Neural progenitor cell (in vitro differentiated cells): ENCODE data around the gene PTGER1. TPM values are rescaled to one million over a fixed set of nuclear protein-coding genes. Genes with fewer than 3 reads are reported as not detected.
"Not testable (repeated sequence)": the region's sequence is repeated elsewhere in the genome, so short reads cannot be mapped to it uniquely, and the experiment has no call there.

ENCODE experiments used
- DNase-seq: peaks from one replicate; pipeline ENCODE4 v3.0.0-alpha.2; 2016; ENCODE audit warnings: low spot score
- H2AFZ ChIP-seq: fragments of 200-600 bp; sonication (generic); replicated peaks from 2 replicates; pipeline ENCODE4 v1.6.1; 2016; ENCODE audit warnings: antibody characterized with exemption
- H3F3A ChIP-seq: fragments of 200-600 bp; sonication (generic); 2 replicates; pipeline ENCODE4 v1.6.1; 2016; ENCODE audit warnings: antibody characterized with exemption, low read depth
- H3K27ac ChIP-seq: fragments of 200-600 bp; sonication (generic); 2 replicates; pipeline ENCODE4 v1.5.1; 2016; ENCODE audit warnings: mild to moderate bottlenecking
- H3K27me3 ChIP-seq: fragments of 200-600 bp; sonication (generic); 2 replicates; pipeline ENCODE4 v1.6.1; 2016; ENCODE audit warnings: mild to moderate bottlenecking, moderate library complexity
- H3K36me3 ChIP-seq: fragments of 200-600 bp; sonication (generic); 2 replicates; pipeline ENCODE4 v1.5.1; 2016
- H3K4me1 ChIP-seq: fragments of 200-600 bp; sonication (generic); 2 replicates; pipeline ENCODE4 v1.6.1; 2016; ENCODE audit warnings: mixed run types
- H3K4me2 ChIP-seq: fragments of 200-600 bp; sonication (generic); 2 replicates; pipeline ENCODE4 v1.6.1; 2016
- H3K4me3 ChIP-seq: fragments of 200-600 bp; sonication (generic); 2 replicates; pipeline ENCODE4 v1.5.1; 2016
- H3K79me2 ChIP-seq: fragments of 200-600 bp; sonication (generic); 2 replicates; pipeline ENCODE4 v1.6.1; 2016; ENCODE audit warnings: low read depth
- H3K9ac ChIP-seq: fragments of 200-600 bp; sonication (generic); 2 replicates; pipeline ENCODE4 v1.6.1; 2016
- H3K9me3 ChIP-seq: fragments of 200-600 bp; sonication (generic); 2 replicates; pipeline ENCODE4 v1.5.1; 2016; ENCODE audit warnings: low read depth
- H4K20me1 ChIP-seq: fragments of 200-600 bp; sonication (generic); 2 replicates; pipeline ENCODE4 v1.6.1; 2016; ENCODE audit warnings: low read depth
- H3K27ac Mint-ChIP-seq: 3 replicates; pipeline ENCODE4 v1.8.0; 2021; ENCODE audit warnings: mixed read lengths
- H3K27me3 Mint-ChIP-seq: 2 replicates; pipeline ENCODE4 v1.8.0; 2022; ENCODE audit warnings: low read depth, mild to moderate bottlenecking, inconsistent platforms, moderate library complexity, mixed read lengths; ENCODE audit not compliant: insufficient read depth
- H3K36me3 Mint-ChIP-seq: 3 replicates; pipeline ENCODE4 v1.8.0; 2021; ENCODE audit warnings: mixed read lengths
- H3K4me1 Mint-ChIP-seq: 3 replicates; pipeline ENCODE4 v1.8.0; 2021; ENCODE audit warnings: mixed read lengths
- H3K4me3 Mint-ChIP-seq: 3 replicates; pipeline ENCODE4 v1.8.0; 2021; ENCODE audit warnings: mild to moderate bottlenecking, moderate library complexity, mixed read lengths
- H3K9me3 Mint-ChIP-seq: 3 replicates; pipeline ENCODE4 v1.8.0; 2020; ENCODE audit warnings: mixed read lengths
- EZH2 ChIP-seq: fragments of 200-600 bp; sonication (generic); IDR thresholded peaks from 2 replicates; pipeline ENCODE4 v1.6.1; 2017; ENCODE audit warnings: antibody characterized with exemption, mild to moderate bottlenecking, moderate library complexity
- EZH2phosphoT487 ChIP-seq: fragments of 200-600 bp; sonication (generic); IDR thresholded peaks from 2 replicates; pipeline ENCODE4 v1.6.1; 2017; ENCODE audit warnings: antibody characterized with exemption
- total RNA-seq: library from RNA; depleted of rRNA; stranded (reverse); fragments of >200 nt; gene quantifications from 2 replicates; pipeline ENCODE4 v1.2.3, GENCODE V29; 2015; ENCODE audit warnings: low replicate concordance
- TF ChIP-seq, protein P1 (sequence below): fragments of 200-600 bp; sonication (generic); IDR thresholded peaks from 2 replicates; pipeline ENCODE4 v1.5.1; 2017; ENCODE audit warnings: antibody characterized with exemption, mild to moderate bottlenecking

The PTGER1 gene
- total RNA-seq, 1 donor from 2014 or later: not detected

GRCh38 chr19:14460935-14461334, 14.2 kb downstream of the PTGER1 start:
- no peaks in the 10 kb centered on the region for H4K20me1 ChIP-seq
- H3K9me3 ChIP-seq: no peaks in the 10 kb centered on the region
- H3K4me1 ChIP-seq: no peaks in the 10 kb centered on the region
- H3K9me3 Mint-ChIP-seq: no peaks in the 10 kb centered on the region
- no peaks in the 10 kb centered on the region for H3K36me3 ChIP-seq
- H3K4me2 ChIP-seq: no peak overlapping the region
- H3K4me3 Mint-ChIP-seq: no peak overlapping the region
- H3K27ac Mint-ChIP-seq: no peak overlapping the region
- H3K27me3 Mint-ChIP-seq: peaks cover 3% of the 10 kb centered on the region
- no peaks in the 10 kb centered on the region for H3F3A ChIP-seq
- H3K79me2 ChIP-seq: no peaks in the 10 kb centered on the region
- no peak overlapping the region for H3K27ac ChIP-seq
- H3K9ac ChIP-seq: no peak overlapping the region
- no peak overlapping the region for H2AFZ ChIP-seq
- H3K4me3 ChIP-seq: no peak overlapping the region
- no peaks in the 10 kb centered on the region for H3K4me1 Mint-ChIP-seq
- TF ChIP-seq EZH2phosphoT487 (no peak), EZH2 (no peak)
- TF ChIP-seq, protein P1, sequence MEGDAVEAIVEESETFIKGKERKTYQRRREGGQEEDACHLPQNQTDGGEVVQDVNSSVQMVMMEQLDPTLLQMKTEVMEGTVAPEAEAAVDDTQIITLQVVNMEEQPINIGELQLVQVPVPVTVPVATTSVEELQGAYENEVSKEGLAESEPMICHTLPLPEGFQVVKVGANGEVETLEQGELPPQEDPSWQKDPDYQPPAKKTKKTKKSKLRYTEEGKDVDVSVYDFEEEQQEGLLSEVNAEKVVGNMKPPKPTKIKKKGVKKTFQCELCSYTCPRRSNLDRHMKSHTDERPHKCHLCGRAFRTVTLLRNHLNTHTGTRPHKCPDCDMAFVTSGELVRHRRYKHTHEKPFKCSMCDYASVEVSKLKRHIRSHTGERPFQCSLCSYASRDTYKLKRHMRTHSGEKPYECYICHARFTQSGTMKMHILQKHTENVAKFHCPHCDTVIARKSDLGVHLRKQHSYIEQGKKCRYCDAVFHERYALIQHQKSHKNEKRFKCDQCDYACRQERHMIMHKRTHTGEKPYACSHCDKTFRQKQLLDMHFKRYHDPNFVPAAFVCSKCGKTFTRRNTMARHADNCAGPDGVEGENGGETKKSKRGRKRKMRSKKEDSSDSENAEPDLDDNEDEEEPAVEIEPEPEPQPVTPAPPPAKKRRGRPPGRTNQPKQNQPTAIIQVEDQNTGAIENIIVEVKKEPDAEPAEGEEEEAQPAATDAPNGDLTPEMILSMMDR: no peak
- DNase-seq: no peak
- H3K27me3 ChIP-seq: no peaks in the 10 kb centered on the region
- peaks cover 7% of the 10 kb centered on the region for H3K36me3 Mint-ChIP-seq

DNA sequence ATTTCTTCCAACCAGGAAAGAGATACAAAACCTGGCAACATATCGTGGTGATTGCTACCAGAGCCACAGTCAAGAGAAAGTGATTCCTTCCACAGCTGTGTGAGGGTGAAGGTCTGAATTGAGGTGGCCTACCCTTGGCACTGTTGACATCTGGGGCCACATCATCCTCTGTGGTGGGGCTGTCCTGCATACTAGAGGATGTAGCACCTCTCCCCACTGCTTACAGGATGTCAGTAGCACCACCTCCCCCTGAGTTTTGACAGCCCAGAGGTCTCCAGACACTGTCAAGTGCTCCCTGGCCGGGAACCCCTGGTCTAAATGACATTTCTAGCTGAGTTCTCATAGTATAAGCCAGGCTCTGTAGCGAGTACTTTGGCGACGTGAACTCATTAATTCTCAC, 15.5 kb downstream of the PTGER1 start:
- no peaks in the 10 kb centered on the region for H3K27me3 ChIP-seq
- H3K4me3 Mint-ChIP-seq: peak overlapping the region; percentile 48
- H3K4me1 ChIP-seq: no peaks in the 10 kb centered on the region
- H3K9ac ChIP-seq: no peak overlapping the region
- no peaks in the 10 kb centered on the region for H3K9me3 ChIP-seq
- peaks cover 3% of the 10 kb centered on the region for H3K27me3 Mint-ChIP-seq
- no peaks in the 10 kb centered on the region for H3F3A ChIP-seq
- no peaks in the 10 kb centered on the region for H3K9me3 Mint-ChIP-seq
- H4K20me1 ChIP-seq: no peaks in the 10 kb centered on the region
- H3K36me3 ChIP-seq: no peaks in the 10 kb centered on the region
- TF ChIP-seq, protein P1: no peak
- no peak for TF ChIP-seq EZH2phosphoT487
- TF ChIP-seq EZH2: no peak
- no peak overlapping the region for H2AFZ ChIP-seq
- H3K27ac Mint-ChIP-seq: no peak overlapping the region
- DNase-seq: no peak
- peaks cover 4% of the 10 kb centered on the region for H3K36me3 Mint-ChIP-seq
- no peak overlapping the region for H3K27ac ChIP-seq
- no peaks in the 10 kb centered on the region for H3K4me1 Mint-ChIP-seq
- H3K4me3 ChIP-seq: no peak overlapping the region
- no peak overlapping the region for H3K4me2 ChIP-seq
- no peaks in the 10 kb centered on the region for H3K79me2 ChIP-seq

- H3K9ac ChIP-seq, H3K36me3 ChIP-seq, H3K79me2 ChIP-seq, H3K4me1 ChIP-seq, H2AFZ ChIP-seq, H3K27ac Mint-ChIP-seq, H3K9me3 ChIP-seq, H3K4me3 ChIP-seq, H3K27me3 Mint-ChIP-seq, H3K27ac ChIP-seq, H3K4me2 ChIP-seq, DNase-seq, H3K4me1 Mint-ChIP-seq, H3K27me3 ChIP-seq, H4K20me1 ChIP-seq, H3F3A ChIP-seq, H3K4me3 Mint-ChIP-seq, H3K9me3 Mint-ChIP-seq: not testable (repeated sequence)
- H3K36me3 Mint-ChIP-seq: peaks cover 21% of the 10 kb centered on the region
These were observed 22.9 kb downstream of the PTGER1 start for GRCh38 chr19:14452303-14452702.

GRCh38 chr19:14450876-14451275, 24.3 kb downstream of the PTGER1 start:
- H3K4me1 Mint-ChIP-seq: no peaks in the 10 kb centered on the region
- TF ChIP-seq EZH2: no peak
- no peak for TF ChIP-seq EZH2phosphoT487
- TF ChIP-seq, protein P1: no peak
- Histone ChIP-seq H2AFZ (no peak overlapping the region), H3K4me3 (no peak overlapping the region), H3K4me2 (no peak overlapping the region), H3K36me3 (no peaks in the 10 kb centered on the region), H3K9ac (no peak overlapping the region), H4K20me1 (no peaks in the 10 kb centered on the region), H3K27ac (no peak overlapping the region), H3K4me1 (no peaks in the 10 kb centered on the region), H3K27me3 (no peaks in the 10 kb centered on the region), H3F3A (no peaks in the 10 kb centered on the region), H3K79me2 (no peaks in the 10 kb centered on the region), H3K9me3 (no peaks in the 10 kb centered on the region)
- H3K27ac Mint-ChIP-seq: no peak overlapping the region
- H3K9me3 Mint-ChIP-seq: no peaks in the 10 kb centered on the region
- no peak overlapping the region for H3K4me3 Mint-ChIP-seq
- peaks cover 2% of the 10 kb centered on the region for H3K27me3 Mint-ChIP-seq
- DNase-seq: no peak
- peaks cover 27% of the 10 kb centered on the region for H3K36me3 Mint-ChIP-seq
